Measurements from ENCODE around the gene LMO1. TPM values are rescaled to one million over a fixed set of nuclear protein-coding genes. Genes with fewer than 3 reads are reported as not detected.

Gene LMO1
- total and polyA plus RNA-seq, 9 of the 15 experiments (the other 6 are each of a cell fraction or from before 2014, with no cell fraction given), result not detected

DNA sequence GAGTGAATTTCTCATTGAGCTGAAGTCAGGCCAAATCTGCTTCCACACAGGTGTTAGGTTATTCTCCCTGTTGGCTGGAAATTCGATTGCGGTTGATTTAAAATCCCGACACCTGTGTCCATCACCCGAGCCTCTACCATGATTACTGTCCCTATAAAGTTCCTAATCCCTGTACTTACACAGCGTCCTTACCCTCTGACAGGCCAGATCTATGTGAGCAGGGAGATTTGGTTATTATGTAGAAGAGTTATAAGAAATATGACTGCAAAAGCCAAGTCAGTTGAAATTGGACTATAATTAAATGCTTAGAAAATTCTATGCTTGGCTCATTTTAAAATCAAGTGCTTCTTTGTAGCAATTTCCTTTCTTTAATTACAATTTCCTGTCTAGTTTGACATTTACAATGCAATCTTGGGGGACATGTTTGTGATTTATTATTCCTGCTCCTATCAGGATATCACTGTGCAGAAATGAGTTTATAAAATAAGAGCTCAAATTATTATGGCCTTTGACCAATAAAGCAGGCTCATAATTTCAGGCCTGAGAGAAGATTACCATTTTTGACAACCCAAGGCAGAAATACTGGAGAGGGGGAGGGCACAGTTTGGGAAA lies 32.5 kb upstream of the LMO1 start:
- Histone ChIP-seq H3K9me3 (replicated peaks; ENCODE audit: control insufficient read depth, insufficient read depth, low read depth, low read length) (no peaks in the 10 kb centered on the region), H4K20me1 (replicated peaks; ENCODE audit: control insufficient read depth, insufficient read depth, low read length) (no peaks in the 10 kb centered on the region), H3K4me2 (ENCODE audit: insufficient read depth, low read length) (no peak overlapping the region), H3K79me2 (ENCODE audit: control insufficient read depth, insufficient read depth, low read length) (no peaks in the 10 kb centered on the region), H3K4me1 (replicated peaks in 1 of 2; ENCODE audit: control insufficient read depth in 2 of 2, insufficient read depth in 2 of 2, low read length in 2 of 2) (no peaks in the 10 kb centered on the region), H3K36me3 (ENCODE audit: control insufficient read depth, insufficient read depth, low read length) (no peaks in the 10 kb centered on the region), H3K9me1 (ENCODE audit: control insufficient read depth, insufficient read depth, low read length) (no peaks in the 10 kb centered on the region), H2AFZ (ENCODE audit: low read depth, low read length) (no peak overlapping the region), H3K27me3 (ENCODE audit: control insufficient read depth in 2 of 2, insufficient read depth in 2 of 2, low read length in 2 of 2) (peaks cover 3 to 60% of the 10 kb centered on the region in 2 experiments; a peak in 3 of 5 replicates), H3K4me3 (no peak overlapping the region), H3K27ac (ENCODE audit: extremely low read depth, low read depth, low read length) (no peak overlapping the region), H3K9ac (ENCODE audit: insufficient read depth in 1 of 2, low read depth in 2 of 2, low read length in 2 of 2) (no peak overlapping the region)
- ATAC-seq, result no peak
- ChIA-PET CTCF (ENCODE audit: low intra/inter-chr PET ratio) (no interaction called here), POLR2A (interaction anchor here (0.8 kb wide), 1 partner anchor 19 kb away, joined by 3 read pairs; no protein-coding TSS in a partner anchor)
- in situ Hi-C loops (cut with MboI), result no loop called here
- WGBS (ENCODE audit: insufficient coverage, low coverage, missing lambda C conversion rate), result 0% methylated on average over 5 of the region's 5 CpGs
- no peak for FAIRE-seq
- DNase-seq (ENCODE audit: extremely low read depth in 1 of 4, low spot score in 3 of 4), result no peak
- intact Hi-C loops (cut with micrococcal nuclease), result no loop called here
- no TSS peak for BruUV-seq (replicated peaks)
- TF ChIP-seq ZFP30 (CRISPR knock-in tag; IDR thresholded peaks at IDR 0.05; ENCODE audit: borderline replicate concordance), result no peak
- no peak for TF ChIP-seq TAF1 (IDR thresholded peaks at IDR 0.05; ENCODE audit: control insufficient read depth, extremely low read depth, insufficient read depth, low read length, severe bottlenecking)
- no peak for TF ChIP-seq SIN3B (IDR thresholded peaks at IDR 0.05; ENCODE audit: low read depth)
- TF ChIP-seq GATA2 (CRISPR knock-in tag; IDR thresholded peaks at IDR 0.05), result no peak
- no peak for TF ChIP-seq SREBF2 (CRISPR knock-in tag; IDR thresholded peaks at IDR 0.05)
- TF ChIP-seq, protein P1, sequence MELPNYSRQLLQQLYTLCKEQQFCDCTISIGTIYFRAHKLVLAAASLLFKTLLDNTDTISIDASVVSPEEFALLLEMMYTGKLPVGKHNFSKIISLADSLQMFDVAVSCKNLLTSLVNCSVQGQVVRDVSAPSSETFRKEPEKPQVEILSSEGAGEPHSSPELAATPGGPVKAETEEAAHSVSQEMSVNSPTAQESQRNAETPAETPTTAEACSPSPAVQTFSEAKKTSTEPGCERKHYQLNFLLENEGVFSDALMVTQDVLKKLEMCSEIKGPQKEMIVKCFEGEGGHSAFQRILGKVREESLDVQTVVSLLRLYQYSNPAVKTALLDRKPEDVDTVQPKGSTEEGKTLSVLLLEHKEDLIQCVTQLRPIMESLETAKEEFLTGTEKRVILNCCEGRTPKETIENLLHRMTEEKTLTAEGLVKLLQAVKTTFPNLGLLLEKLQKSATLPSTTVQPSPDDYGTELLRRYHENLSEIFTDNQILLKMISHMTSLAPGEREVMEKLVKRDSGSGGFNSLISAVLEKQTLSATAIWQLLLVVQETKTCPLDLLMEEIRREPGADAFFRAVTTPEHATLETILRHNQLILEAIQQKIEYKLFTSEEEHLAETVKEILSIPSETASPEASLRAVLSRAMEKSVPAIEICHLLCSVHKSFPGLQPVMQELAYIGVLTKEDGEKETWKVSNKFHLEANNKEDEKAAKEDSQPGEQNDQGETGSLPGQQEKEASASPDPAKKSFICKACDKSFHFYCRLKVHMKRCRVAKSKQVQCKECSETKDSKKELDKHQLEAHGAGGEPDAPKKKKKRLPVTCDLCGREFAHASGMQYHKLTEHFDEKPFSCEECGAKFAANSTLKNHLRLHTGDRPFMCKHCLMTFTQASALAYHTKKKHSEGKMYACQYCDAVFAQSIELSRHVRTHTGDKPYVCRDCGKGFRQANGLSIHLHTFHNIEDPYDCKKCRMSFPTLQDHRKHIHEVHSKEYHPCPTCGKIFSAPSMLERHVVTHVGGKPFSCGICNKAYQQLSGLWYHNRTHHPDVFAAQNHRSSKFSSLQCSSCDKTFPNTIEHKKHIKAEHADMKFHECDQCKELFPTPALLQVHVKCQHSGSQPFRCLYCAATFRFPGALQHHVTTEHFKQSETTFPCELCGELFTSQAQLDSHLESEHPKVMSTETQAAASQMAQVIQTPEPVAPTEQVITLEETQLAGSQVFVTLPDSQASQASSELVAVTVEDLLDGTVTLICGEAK (IDR thresholded peaks at IDR 0.05), result no peak
- TF ChIP-seq, protein P1 (CRISPR knock-in tag; IDR thresholded peaks at IDR 0.05), result no peak
- TF ChIP-seq RBBP5 (IDR thresholded peaks at IDR 0.05; ENCODE audit: borderline replicate concordance, insufficient read depth, low read length, poor library complexity, severe bottlenecking), result no peak
- no peak for TF ChIP-seq TCF7L2 (IDR thresholded peaks at IDR 0.05; ENCODE audit: low read depth, low read length)
